ENCODE data around the gene INSYN2B.
"Not testable (repeated sequence)": the region's sequence is repeated elsewhere in the genome, so short reads cannot be mapped to it uniquely, and the experiment has no call there.

INSYN2B gene

GRCh38 chr5:169971780-169972179 is 8.5 kb downstream of the INSYN2B start:
- DNase-seq (ENCODE audit: low spot score) = no peak

- no peak for DNase-seq (ENCODE audit: low spot score)
Measured at GRCh38 chr5:169970911-169971765, 9.2 kb downstream of the INSYN2B start.

GRCh38 chr5:169970339-169970738 is 10.0 kb downstream of the INSYN2B start:
- DNase-seq (ENCODE audit: low spot score) = no peak

GRCh38 chr5:169964246-169964645 is 16.0 kb downstream of the INSYN2B start:
- DNase-seq (ENCODE audit: low spot score) = no peak

GRCh38 chr5:169960659-169961058 is 19.6 kb downstream of the INSYN2B start:
- no peak for DNase-seq (ENCODE audit: low spot score)

GRCh38 chr5:169958278-169958677 is 22.0 kb downstream of the INSYN2B start:
- no peak for DNase-seq (ENCODE audit: low spot score)

- DNase-seq (ENCODE audit: low spot score) = peak; percentile 38
Measured at GRCh38 chr5:169956756-169957155, 23.5 kb downstream of the INSYN2B start.

- DNase-seq (ENCODE audit: low spot score) = no peak
Measured at GRCh38 chr5:169956126-169956525, 24.2 kb downstream of the INSYN2B start.

- no peak for DNase-seq (ENCODE audit: low spot score)
Measured at GRCh38 chr5:169954786-169955185, 25.5 kb downstream of the INSYN2B start.

- not testable (repeated sequence) for DNase-seq (ENCODE audit: low spot score)
Measured at GRCh38 chr5:169953196-169953595, 27.1 kb downstream of the INSYN2B start.

GRCh38 chr5:169950333-169950732 is 30.0 kb downstream of the INSYN2B start:
- DNase-seq (ENCODE audit: low spot score) = no peak

- no peak for DNase-seq (ENCODE audit: low spot score)
Measured at GRCh38 chr5:169946743-169947295, 33.5 kb downstream of the INSYN2B start.

- DNase-seq (ENCODE audit: low spot score) = peak; percentile 75
Measured at GRCh38 chr5:169945831-169946261, 34.4 kb downstream of the INSYN2B start.

- no peak for DNase-seq (ENCODE audit: low spot score)
Measured at GRCh38 chr5:169944922-169945680, 35.2 kb downstream of the INSYN2B start.

GRCh38 chr5:169944115-169944514 is 36.2 kb downstream of the INSYN2B start:
- no peak for DNase-seq (ENCODE audit: low spot score)

GRCh38 chr5:169943026-169943425 is 37.3 kb downstream of the INSYN2B start:
- no peak for DNase-seq (ENCODE audit: low spot score)

GRCh38 chr5:169942181-169942580 is 38.1 kb downstream of the INSYN2B start:
- DNase-seq (ENCODE audit: low spot score) = no peak

GRCh38 chr5:169941542-169941941 is 38.8 kb downstream of the INSYN2B start:
- no peak for DNase-seq (ENCODE audit: low spot score)

GRCh38 chr5:169939731-169940130 is 40.6 kb downstream of the INSYN2B start:
- no peak for DNase-seq (ENCODE audit: low spot score)

GRCh38 chr5:169938439-169938838 is 41.9 kb downstream of the INSYN2B start:
- DNase-seq (ENCODE audit: low spot score) = no peak

- no peak for DNase-seq (ENCODE audit: low spot score)
Measured at GRCh38 chr5:169935762-169936161, 44.5 kb downstream of the INSYN2B start.

GRCh38 chr5:169934990-169935389 is 45.3 kb downstream of the INSYN2B start:
- no peak for DNase-seq (ENCODE audit: low spot score)

GRCh38 chr5:169933616-169934015 is 46.7 kb downstream of the INSYN2B start:
- no peak for DNase-seq (ENCODE audit: low spot score)
